ENCODE data around the gene PLOD2. TPM values are rescaled to one million over a fixed set of nuclear protein-coding genes. Genes with fewer than 3 reads are reported as not detected.

Gene PLOD2
- total RNA-seq, 2 donors from 2014 or later: 66.7 to 245 TPM

GRCh38 chr3:146100825-146101444, 60.0 kb downstream of the PLOD2 start:
- H3K9ac ChIP-seq (ENCODE audit: low read depth in 2 of 2, low read length in 2 of 2): no peak overlapping the region
- no peak overlapping the region for H3K4me3 ChIP-seq
- H3K27ac ChIP-seq: no peak overlapping the region
- no peaks in the 10 kb centered on the region for H3K4me1 ChIP-seq
- TF ChIP-seq CTCF (IDR thresholded peaks at IDR 0.05): no peak
- H3K36me3 ChIP-seq: no peaks in the 10 kb centered on the region
- intact Hi-C loops (cut with DNase I): no loop called here
- no peaks in the 10 kb centered on the region for H3K9me3 ChIP-seq
- no peak for DNase-seq
- no peaks in the 10 kb centered on the region for H3K27me3 ChIP-seq

- no peak overlapping the region for H3K27ac ChIP-seq
- H3K27me3 ChIP-seq: no peaks in the 10 kb centered on the region
- no peak for DNase-seq
- intact Hi-C loops (cut with DNase I): no loop called here
- TF ChIP-seq CTCF (IDR thresholded peaks at IDR 0.05): no peak
- H3K9me3 ChIP-seq: no peaks in the 10 kb centered on the region
- no peaks in the 10 kb centered on the region for H3K36me3 ChIP-seq
- H3K9ac ChIP-seq (ENCODE audit: low read depth in 2 of 2, low read length in 2 of 2): no peak overlapping the region
- H3K4me3 ChIP-seq: no peak overlapping the region
- no peaks in the 10 kb centered on the region for H3K4me1 ChIP-seq
Observed at GRCh38 chr3:146100180-146100579, 60.8 kb downstream of the PLOD2 start.

GRCh38 chr3:146099316-146099715, 61.7 kb downstream of the PLOD2 start:
- no peak overlapping the region for H3K27ac ChIP-seq
- no peak for TF ChIP-seq CTCF (IDR thresholded peaks at IDR 0.05)
- no peak for DNase-seq
- H3K4me3 ChIP-seq: no peak overlapping the region
- no peaks in the 10 kb centered on the region for H3K4me1 ChIP-seq
- no peaks in the 10 kb centered on the region for H3K36me3 ChIP-seq
- H3K27me3 ChIP-seq: no peaks in the 10 kb centered on the region
- H3K9ac ChIP-seq (ENCODE audit: low read depth in 2 of 2, low read length in 2 of 2): no peak overlapping the region
- intact Hi-C loops (cut with DNase I): no loop called here
- H3K9me3 ChIP-seq: no peaks in the 10 kb centered on the region

- no peak overlapping the region for H3K27ac ChIP-seq
- no peak overlapping the region for H3K4me3 ChIP-seq
- intact Hi-C loops (cut with DNase I): no loop called here
- DNase-seq: no peak
- no peaks in the 10 kb centered on the region for H3K9me3 ChIP-seq
- H3K36me3 ChIP-seq: no peaks in the 10 kb centered on the region
- TF ChIP-seq CTCF (IDR thresholded peaks at IDR 0.05): no peak
- H3K4me1 ChIP-seq: no peaks in the 10 kb centered on the region
- H3K9ac ChIP-seq (ENCODE audit: low read depth in 2 of 2, low read length in 2 of 2): no peak overlapping the region
- no peaks in the 10 kb centered on the region for H3K27me3 ChIP-seq
Observed at GRCh38 chr3:146093896-146094295, 67.1 kb downstream of the PLOD2 start.

GRCh38 chr3:146092230-146092629, 68.8 kb downstream of the PLOD2 start:
- Histone ChIP-seq H3K9me3 (no peaks in the 10 kb centered on the region), H3K4me1 (no peaks in the 10 kb centered on the region), H3K27me3 (no peaks in the 10 kb centered on the region), H3K27ac (no peak overlapping the region), H3K36me3 (no peaks in the 10 kb centered on the region), H3K4me3 (no peak overlapping the region), H3K9ac (ENCODE audit: low read depth in 2 of 2, low read length in 2 of 2) (no peak overlapping the region)
- intact Hi-C loops (cut with DNase I): no loop called here
- TF ChIP-seq CTCF (IDR thresholded peaks at IDR 0.05): no peak
- DNase-seq: no peak

Data from colonic mucosa (tissue), 4 donors.